NAMALWA (cell line): ENCODE measurements around the gene OXSR1.
"Not testable (repeated sequence)": the region's sequence is repeated elsewhere in the genome, so short reads cannot be mapped to it uniquely, and the experiment has no call there.

Experiments
- DNase-seq: peaks from one replicate; pipeline ENCODE4 v3.0.0-alpha.2; 2015; ENCODE audit warnings: low spot score

OXSR1 gene

GRCh38 chr3:38271553-38271952 is 106.2 kb downstream of the OXSR1 start:
- no peak for DNase-seq

- no peak for DNase-seq
These were observed 109.7 kb downstream of the OXSR1 start for GRCh38 chr3:38274864-38275649.

GRCh38 chr3:38275658-38276057 is 110.3 kb downstream of the OXSR1 start:
- no peak for DNase-seq

GRCh38 chr3:38276081-38276916 is 111.0 kb downstream of the OXSR1 start:
- no peak for DNase-seq

- no peak for DNase-seq
These were observed 111.7 kb downstream of the OXSR1 start for GRCh38 chr3:38276917-38277630.

GRCh38 chr3:38278841-38279240 is 113.5 kb downstream of the OXSR1 start:
- DNase-seq, result no peak

- DNase-seq, result no peak
These were observed 116.8 kb downstream of the OXSR1 start, which contains the start of gene SLC22A14 for GRCh38 chr3:38281895-38282686. Gene SLC22A14, plus strand, starts transcription at chr3:38282294. Its CDS starts 23,733 bp downstream, at chr3:38306027.

GRCh38 chr3:38283810-38284755 is 118.7 kb downstream of the OXSR1 start:
- DNase-seq, result no peak

GRCh38 chr3:38284756-38285150 is 119.4 kb downstream of the OXSR1 start:
- no peak for DNase-seq

GRCh38 chr3:38289286-38290217 is 124.2 kb downstream of the OXSR1 start:
- DNase-seq, result not testable (repeated sequence)

GRCh38 chr3:38297053-38297452 is 131.7 kb downstream of the OXSR1 start:
- DNase-seq, result not testable (repeated sequence)

GRCh38 chr3:38297537-38297936 is 132.2 kb downstream of the OXSR1 start:
- no peak for DNase-seq

GRCh38 chr3:38297947-38298711 is 132.8 kb downstream of the OXSR1 start:
- peak; percentile 56 for DNase-seq
